Neural cell (in vitro differentiated cells): ENCODE measurements around the gene CACNA1C. TPM values are rescaled to one million over a fixed set of nuclear protein-coding genes. Genes with fewer than 3 reads are reported as not detected.

Experiments used
- H2AFZ ChIP-seq: fragments of 200-600, 300-800 bp; sonication (generic), shearing (Covaris generic); 2 replicates; pipeline ENCODE4 v1.6.0; 2014; ENCODE audit warnings: low read depth, mild to moderate bottlenecking, antibody characterized with exemption, low read length, moderate library complexity
- H3F3A ChIP-seq: fragments of 200-600 bp; shearing (Covaris generic); 2 replicates; pipeline ENCODE4 v1.6.1; 2016; ENCODE audit warnings: mild to moderate bottlenecking, moderate library complexity, mixed read lengths, antibody characterized with exemption, low read length; ENCODE audit not compliant: insufficient read depth, poor library complexity, severe bottlenecking
- H3K27ac ChIP-seq: fragments of 200-600, 300-800 bp; sonication (generic), shearing (Covaris generic); 2 replicates; pipeline ENCODE4 v1.5.1; 2014; ENCODE audit warnings: mild to moderate bottlenecking, low read length, moderate library complexity
- H3K27me3 ChIP-seq: fragments of 300-800, 200-600 bp; sonication (generic), shearing (Covaris generic); 2 replicates; pipeline ENCODE4 v1.6.0; 2014; ENCODE audit warnings: mild to moderate bottlenecking, low read depth, low read length, moderate library complexity; ENCODE audit not compliant: insufficient read depth
- H3K36me3 ChIP-seq: fragments of 300-800, 200-600 bp; sonication (generic), shearing (Covaris generic); 2 replicates; pipeline ENCODE4 v1.5.1; 2014; ENCODE audit warnings: mild to moderate bottlenecking, antibody characterized with exemption, low read length, moderate library complexity; ENCODE audit not compliant: insufficient read depth
- H3K4me2 ChIP-seq: fragments of 300-800, 200-600 bp; sonication (generic), shearing (Covaris generic); 2 replicates; pipeline ENCODE4 v1.6.0; 2014; ENCODE audit warnings: mild to moderate bottlenecking, low read length
- H3K4me3 ChIP-seq: fragments of 300-800, 200-600 bp; sonication (generic), shearing (Covaris generic); 2 replicates; pipeline ENCODE4 v1.5.1; 2014; ENCODE audit warnings: mild to moderate bottlenecking, low read length, moderate library complexity
- H3K79me2 ChIP-seq: fragments of 200-600 bp; shearing (Covaris generic); replicated peaks from 2 replicates; pipeline ENCODE4 v1.6.0; 2014; ENCODE audit warnings: mild to moderate bottlenecking, low read length, moderate library complexity; ENCODE audit not compliant: insufficient read depth
- H3K9ac ChIP-seq: fragments of 300-800, 200-600 bp; sonication (generic), shearing (Covaris generic); 2 replicates; pipeline ENCODE4 v1.6.1; 2016; ENCODE audit warnings: mild to moderate bottlenecking, low read length, mixed read lengths
- H3K9me2 ChIP-seq: fragments of 200-600 bp; shearing (Covaris generic); 2 replicates; pipeline ENCODE4 v1.6.1; 2016; ENCODE audit warnings: mild to moderate bottlenecking, low read length, mixed read lengths; ENCODE audit not compliant: insufficient read depth
- H3K9me3 ChIP-seq: fragments of 200-600, 300-800 bp; sonication (generic), shearing (Covaris generic); 2 replicates; pipeline ENCODE4 v1.6.1; 2016; ENCODE audit warnings: mild to moderate bottlenecking, mixed run types, low read length, moderate library complexity, mixed read lengths
- H4K20me1 ChIP-seq: fragments of 200-600 bp; shearing (Covaris generic); 2 replicates; pipeline ENCODE4 v1.6.1; 2016; ENCODE audit warnings: mild to moderate bottlenecking, mixed run types; ENCODE audit not compliant: insufficient read depth
- CTCF ChIP-seq: fragments of 450-650 bp; IDR thresholded peaks from 2 replicates; pipeline ENCODE4 v1.5.1; 2014; ENCODE audit warnings: antibody characterized with exemption, mild to moderate bottlenecking, moderate library complexity; ENCODE audit not compliant: poor library complexity, severe bottlenecking
- EP300 ChIP-seq: fragments of 450-650 bp; conservative IDR thresholded peaks from 2 replicates; pipeline ENCODE4 v1.6.1; 2014; ENCODE audit warnings: antibody characterized with exemption, mild to moderate bottlenecking, moderate library complexity; ENCODE audit not compliant: poor library complexity, severe bottlenecking
- EZH2 ChIP-seq: fragments of 200-600, 300-800 bp; shearing (Covaris generic), sonication (generic); IDR thresholded peaks from 2 replicates; pipeline ENCODE4 v1.6.1; 2014; ENCODE audit warnings: antibody characterized with exemption, low read length, borderline replicate concordance, mild to moderate bottlenecking; ENCODE audit not compliant: insufficient read depth, poor library complexity, severe bottlenecking
- MXI1 ChIP-seq: fragments of 450-650 bp; conservative IDR thresholded peaks from 2 replicates; pipeline ENCODE4 v1.6.1; 2014; ENCODE audit warnings: antibody characterized with exemption, mild to moderate bottlenecking; ENCODE audit not compliant: poor library complexity, severe bottlenecking
- POLR2AphosphoS5 ChIP-seq: IDR thresholded peaks from 2 replicates; pipeline ENCODE4 v1.6.1; 2012
- RAD21 ChIP-seq: fragments of 450-650 bp; conservative IDR thresholded peaks from 2 replicates; pipeline ENCODE4 v1.6.1; 2014; ENCODE audit warnings: antibody characterized with exemption, mild to moderate bottlenecking, moderate library complexity
- REST ChIP-seq: IDR thresholded peaks from 2 replicates; pipeline ENCODE4 v1.6.1; 2012; ENCODE audit warnings: borderline replicate concordance
- SMC3 ChIP-seq: fragments of 450-650 bp; conservative IDR thresholded peaks from 2 replicates; pipeline ENCODE4 v1.6.1; 2014; ENCODE audit warnings: antibody characterized with exemption, mild to moderate bottlenecking, moderate library complexity; ENCODE audit not compliant: poor library complexity
- TAF1 ChIP-seq: IDR thresholded peaks from 2 replicates; pipeline ENCODE4 v1.6.1; 2012; ENCODE audit warnings: low read depth
- polyA plus RNA-seq: library from polyadenylated mRNA; depleted of rRNA; stranded (reverse); fragments of >200 nt; gene quantifications from 2 replicates; pipeline ENCODE4 v1.2.3, GENCODE V29; 2014

The CACNA1C gene
- polyA plus RNA-seq, 1 donor from 2014 or later = 9.7 TPM

GRCh38 chr12:2383325-2384028 lies 330.7 kb downstream of the CACNA1C start:
- Histone ChIP-seq H2AFZ (no peak overlapping the region), H3K9ac (no peak overlapping the region), H3K4me2 (no peak overlapping the region), H3K9me3 (no peaks in the 10 kb centered on the region), H3K4me3 (no peak overlapping the region), H3F3A (no peaks in the 10 kb centered on the region), H3K9me2 (no peaks in the 10 kb centered on the region), H3K79me2 (no peaks in the 10 kb centered on the region), H3K27me3 (no peaks in the 10 kb centered on the region), H3K36me3 (no peaks in the 10 kb centered on the region), H3K27ac (no peak overlapping the region), H4K20me1 (no peaks in the 10 kb centered on the region)
- TF ChIP-seq REST = no peak
- no peak for TF ChIP-seq TAF1
- TF ChIP-seq CTCF = no peak
- TF ChIP-seq MXI1 = no peak
- no peak for TF ChIP-seq SMC3
- no peak for TF ChIP-seq RAD21
- no peak for TF ChIP-seq POLR2AphosphoS5
- TF ChIP-seq EP300 = no peak
- no peak for TF ChIP-seq EZH2

GRCh38 chr12:2384029-2384386 lies 331.2 kb downstream of the CACNA1C start:
- Histone ChIP-seq H2AFZ (no peak overlapping the region), H3K4me3 (no peak overlapping the region), H3K36me3 (no peaks in the 10 kb centered on the region), H3K9ac (no peak overlapping the region), H3F3A (no peaks in the 10 kb centered on the region), H3K9me3 (no peaks in the 10 kb centered on the region), H3K79me2 (no peaks in the 10 kb centered on the region), H4K20me1 (no peaks in the 10 kb centered on the region), H3K9me2 (no peaks in the 10 kb centered on the region), H3K4me2 (no peak overlapping the region), H3K27ac (no peak overlapping the region), H3K27me3 (no peaks in the 10 kb centered on the region)
- no peak for TF ChIP-seq RAD21
- TF ChIP-seq SMC3 = no peak
- no peak for TF ChIP-seq POLR2AphosphoS5
- no peak for TF ChIP-seq CTCF
- no peak for TF ChIP-seq EZH2
- TF ChIP-seq MXI1 = no peak
- no peak for TF ChIP-seq REST
- TF ChIP-seq EP300 = no peak
